HEK293T (cell line): ENCODE results near the gene GCC2.
"Not testable (repeated sequence)": the region's sequence is repeated elsewhere in the genome, so short reads cannot be mapped to it uniquely, and the experiment has no call there.

Experiments
- CTCF ChIA-PET: fragments of 350-600 bp; formaldehyde crosslinking; extraction: SDS; loops from one replicate; lab custom pipeline; 2021; ENCODE audit warnings: antibody characterized with exemption, inconsistent platforms; lab: Yijun Ruan, JAX
- POLR2A ChIA-PET: fragments of 350-600 bp; formaldehyde crosslinking; extraction: SDS; loops from one replicate; lab custom pipeline; 2020; ENCODE audit warnings: antibody characterized with exemption, inconsistent platforms; lab: Yijun Ruan, JAX
- DNase-seq: peaks from one replicate; pipeline ENCODE4 v3.0.0; 2012; ENCODE audit warnings: mixed read lengths; ENCODE audit errors: extremely low spot score
- ARNT ChIP-seq: fragments of 450-650 bp; IDR thresholded peaks from 2 replicates; pipeline ENCODE4 v1.6.1; 2017; ENCODE audit warnings: mild to moderate bottlenecking
- BHLHE40 ChIP-seq: fragments of 450-650 bp; IDR thresholded peaks from 2 replicates; pipeline ENCODE4 v1.6.1; 2016; ENCODE audit warnings: mild to moderate bottlenecking, moderate library complexity, borderline replicate concordance
- CTBP1 ChIP-seq: fragments of 450-650 bp; IDR thresholded peaks from 2 replicates; pipeline ENCODE4 v1.6.1; 2016; ENCODE audit warnings: borderline replicate concordance
- ELF4 ChIP-seq: fragments of 450-650 bp; IDR thresholded peaks from 2 replicates; pipeline ENCODE4 v1.6.1; 2017; ENCODE audit warnings: antibody characterized with exemption
- FOXA1 ChIP-seq: fragments of 450-650 bp; IDR thresholded peaks from 2 replicates; pipeline ENCODE4 v1.6.1; 2016; ENCODE audit warnings: mild to moderate bottlenecking
- FOXK2 ChIP-seq: fragments of 450-650 bp; IDR thresholded peaks from 2 replicates; pipeline ENCODE4 v1.6.1; 2016; ENCODE audit warnings: mild to moderate bottlenecking
- FOXM1 ChIP-seq: fragments of 450-650 bp; IDR thresholded peaks from 2 replicates; pipeline ENCODE4 v1.6.1; 2017; ENCODE audit warnings: mild to moderate bottlenecking, borderline replicate concordance
- HDGF ChIP-seq: fragments of 450-650 bp; IDR thresholded peaks from 2 replicates; pipeline ENCODE4 v1.6.1; 2017; ENCODE audit warnings: antibody characterized with exemption, borderline replicate concordance
- L3MBTL2 ChIP-seq: fragments of 450-650 bp; conservative IDR thresholded peaks from 2 replicates; pipeline ENCODE4 v1.6.1; 2016; ENCODE audit warnings: mild to moderate bottlenecking
- LEF1 ChIP-seq: fragments of 450-650 bp; IDR thresholded peaks from 2 replicates; pipeline ENCODE4 v1.6.1; 2017; ENCODE audit warnings: mild to moderate bottlenecking, borderline replicate concordance
- NFRKB ChIP-seq: fragments of 450-650 bp; IDR thresholded peaks from 2 replicates; pipeline ENCODE4 v1.6.1; 2016; ENCODE audit warnings: mild to moderate bottlenecking, moderate library complexity
- PKNOX1 ChIP-seq: fragments of 450-650 bp; IDR thresholded peaks from 2 replicates; pipeline ENCODE4 v1.6.1; 2016
- SP1 ChIP-seq: fragments of 450-650 bp; IDR thresholded peaks from 2 replicates; pipeline ENCODE4 v1.6.1; 2017
- SUZ12 ChIP-seq: fragments of 450-650 bp; IDR thresholded peaks from 2 replicates; pipeline ENCODE4 v1.6.1; 2016; ENCODE audit warnings: mild to moderate bottlenecking
- TARDBP ChIP-seq: fragments of 450-650 bp; IDR thresholded peaks from 2 replicates; pipeline ENCODE4 v1.6.1; 2016
- ZNF384 ChIP-seq: fragments of 450-650 bp; IDR thresholded peaks from 2 replicates; pipeline ENCODE4 v1.6.1; 2016

Gene GCC2

DNA sequence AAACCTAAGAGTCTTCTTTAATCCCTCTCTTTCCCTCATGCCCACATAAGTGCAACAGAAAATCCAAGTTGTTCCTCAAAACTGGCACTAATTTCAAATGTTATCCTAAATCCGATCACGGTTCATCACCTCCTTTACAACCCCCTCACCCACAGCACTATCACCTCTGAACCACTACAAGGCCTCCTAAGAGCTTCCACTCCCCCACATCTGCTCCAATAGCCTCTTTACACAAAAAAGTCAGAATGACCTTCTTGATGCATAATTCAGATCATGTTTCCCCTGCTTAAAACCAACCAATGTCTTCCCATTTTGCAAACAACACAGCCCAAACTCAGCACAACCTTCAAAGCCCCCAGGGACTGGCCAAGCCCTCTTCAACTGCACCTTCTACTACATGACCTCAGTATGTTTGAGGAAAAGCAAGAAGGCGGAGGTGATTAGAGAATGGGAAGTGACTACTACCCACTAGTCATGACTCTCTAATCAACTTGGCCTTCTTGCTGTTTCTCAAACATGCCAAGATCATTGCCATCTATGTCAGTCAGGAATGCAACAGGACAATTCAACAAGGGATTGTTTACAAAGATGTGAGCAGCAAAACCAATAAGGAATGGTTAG is 34.6 kb upstream of the GCC2 start:
- TF ChIP-seq ARNT (no peak), L3MBTL2 (no peak), LEF1 (no peak), ELF4 (no peak), TARDBP (no peak), ZNF384 (no peak), SP1 (no peak), FOXM1 (no peak), FOXK2 (no peak), PKNOX1 (no peak), SUZ12 (no peak), CTBP1 (no peak), FOXA1 (no peak), HDGF (no peak), NFRKB (no peak), BHLHE40 (no peak)
- POLR2A ChIA-PET: no interaction called here
- DNase-seq: no peak
- CTCF ChIA-PET: no interaction called here

DNA sequence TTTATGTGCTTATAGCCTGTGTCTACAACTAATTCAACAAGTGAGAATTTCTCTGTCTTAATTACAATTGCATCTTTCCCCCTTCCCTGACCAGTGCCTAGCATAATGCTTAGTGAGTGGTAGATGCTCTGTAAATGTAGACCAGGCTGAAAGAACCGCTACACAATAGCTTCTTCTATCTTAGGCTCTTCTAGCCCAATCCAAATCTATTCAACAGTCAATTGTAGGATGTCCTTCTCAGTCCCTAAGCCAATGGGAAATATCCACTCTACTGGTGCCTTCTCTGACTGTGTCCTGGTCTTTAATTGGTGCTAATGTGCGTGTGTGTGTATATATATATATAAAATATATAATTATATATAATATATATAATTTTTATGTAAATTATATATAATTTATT is 34.1 kb upstream of the GCC2 start:
- DNase-seq: no peak
- CTCF ChIA-PET: no interaction called here

DNA sequence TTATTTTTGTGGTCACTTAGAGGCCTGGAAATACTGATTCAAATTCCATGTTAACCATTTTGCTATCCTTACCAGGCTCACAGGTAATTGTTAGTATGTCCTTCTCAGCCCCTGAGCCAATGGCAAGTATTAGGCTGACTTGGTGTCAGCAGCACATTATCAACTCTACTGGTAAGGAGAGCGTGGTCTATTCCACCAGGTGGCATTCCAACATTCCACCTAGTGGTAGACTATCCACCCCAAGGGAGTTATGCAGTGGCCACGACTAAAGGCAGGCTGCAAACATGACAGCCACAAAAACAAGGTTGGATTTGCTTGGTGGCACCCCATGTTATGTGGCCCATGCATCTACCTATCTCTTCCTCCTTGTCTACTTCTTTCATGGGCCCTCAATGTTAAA is 31.8 kb upstream of the GCC2 start:
- CTCF ChIA-PET: no interaction called here
- POLR2A ChIA-PET: no interaction called here
- DNase-seq: peak; percentile 20

More for the DNA sequence above, 34.1 kb upstream of the GCC2 start:
- no peak for TF ChIP-seq L3MBTL2
- no peak for TF ChIP-seq NFRKB
- TF ChIP-seq SUZ12: no peak
- TF ChIP-seq BHLHE40: no peak
- POLR2A ChIA-PET: no interaction called here

GRCh38 chr2:108418416-108418815 is 30.6 kb upstream of the GCC2 start:
- DNase-seq: no peak
- ChIA-PET CTCF (no interaction called here), POLR2A (no interaction called here)
- TF ChIP-seq PKNOX1 (no peak), FOXA1 (no peak), ZNF384 (no peak), ELF4 (no peak), HDGF (no peak), BHLHE40 (no peak), NFRKB (no peak), LEF1 (no peak), SP1 (no peak), FOXM1 (no peak), FOXK2 (no peak), CTBP1 (no peak), ARNT (no peak), L3MBTL2 (no peak), TARDBP (no peak), SUZ12 (no peak)

More for the DNA sequence above, 31.8 kb upstream of the GCC2 start:
- no peak for TF ChIP-seq NFRKB
- no peak for TF ChIP-seq LEF1
- no peak for TF ChIP-seq BHLHE40
- no peak for TF ChIP-seq FOXM1

GRCh38 chr2:108423067-108423466 is 25.9 kb upstream of the GCC2 start:
- POLR2A ChIA-PET: no interaction called here
- no peak for TF ChIP-seq ELF4
- TF ChIP-seq FOXM1: no peak
- no peak for TF ChIP-seq SUZ12
- DNase-seq: no peak
- CTCF ChIA-PET: no interaction called here

DNA sequence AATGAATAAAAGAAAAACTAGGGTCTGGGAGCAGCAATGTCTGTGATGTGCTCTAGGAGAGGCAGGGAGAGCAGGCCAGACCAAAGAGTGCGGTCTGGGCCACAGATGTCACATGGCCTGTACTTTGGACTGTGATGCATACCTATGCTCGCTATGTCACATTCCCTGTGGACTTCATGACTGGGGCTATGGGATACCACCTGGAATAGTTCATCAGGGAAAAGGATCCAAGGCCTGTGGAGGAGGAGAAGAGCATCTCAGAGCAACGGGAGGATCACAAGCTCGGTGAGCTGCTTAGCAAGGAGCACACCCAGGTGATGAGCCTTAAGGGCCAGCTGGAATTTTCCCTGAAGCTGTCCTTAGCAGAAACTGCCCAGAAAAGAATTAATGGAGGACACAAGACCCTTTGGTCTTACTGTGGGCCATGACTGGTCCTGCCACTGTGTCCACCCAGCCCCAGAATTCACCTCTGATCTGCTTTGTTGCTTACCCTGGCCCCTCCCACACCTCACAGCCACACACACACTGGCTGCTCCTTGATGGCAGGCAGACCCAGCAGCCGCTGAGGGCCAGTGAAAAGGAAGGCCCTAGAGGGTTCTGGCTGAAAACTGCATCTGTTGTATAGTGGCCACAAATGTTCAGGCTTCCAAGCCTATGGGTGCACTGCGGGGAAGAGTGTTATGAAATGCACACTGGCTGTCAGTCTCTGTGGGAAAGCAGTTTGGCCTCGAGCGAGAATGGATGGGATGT is 25.3 kb upstream of the GCC2 start:
- DNase-seq: no peak
- CTCF ChIA-PET: no interaction called here
- POLR2A ChIA-PET: no interaction called here
- TF ChIP-seq ZNF384 (no peak), HDGF (no peak), FOXA1 (no peak), SUZ12 (no peak), FOXM1 (no peak), ARNT (no peak)

DNA sequence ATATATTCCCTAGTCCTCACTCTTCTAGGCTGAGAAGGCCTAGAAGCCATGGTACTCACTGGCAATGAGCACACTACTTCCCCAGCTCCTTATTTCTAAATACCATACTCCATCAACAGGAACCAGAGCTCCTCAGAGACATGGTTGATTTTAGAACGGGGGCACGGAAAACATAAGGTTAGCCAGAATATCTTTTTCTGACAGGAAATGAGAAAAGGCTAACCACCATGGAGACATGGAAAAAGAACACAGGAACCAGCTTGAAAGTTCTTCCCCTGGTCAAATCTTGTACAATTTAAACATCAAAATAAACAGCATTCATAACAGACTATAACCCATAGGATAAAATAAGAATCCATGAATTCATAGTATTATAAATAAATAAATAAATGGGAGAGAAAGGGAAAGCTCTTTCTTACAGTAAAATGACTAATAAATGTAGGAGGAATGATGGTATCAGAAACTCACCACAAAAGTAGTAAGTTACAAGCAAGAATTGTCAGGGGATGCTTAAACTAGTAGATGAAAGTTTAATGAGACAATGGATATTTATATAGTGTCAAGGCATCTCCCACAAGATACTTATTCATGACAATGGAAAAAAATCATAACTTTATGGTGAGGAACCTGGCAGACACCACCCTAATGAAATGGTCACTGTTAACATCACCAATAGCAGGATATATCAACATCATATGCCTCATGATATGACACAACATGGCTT is 20.6 kb upstream of the GCC2 start:
- CTCF ChIA-PET: no interaction called here
- TF ChIP-seq TARDBP (no peak), ZNF384 (no peak), CTBP1 (no peak), FOXM1 (no peak), FOXA1 (no peak), HDGF (no peak), ARNT (no peak), SP1 (no peak), NFRKB (no peak), FOXK2 (no peak), PKNOX1 (no peak), ELF4 (no peak), LEF1 (no peak), SUZ12 (no peak), BHLHE40 (no peak)
- POLR2A ChIA-PET: no interaction called here

DNA sequence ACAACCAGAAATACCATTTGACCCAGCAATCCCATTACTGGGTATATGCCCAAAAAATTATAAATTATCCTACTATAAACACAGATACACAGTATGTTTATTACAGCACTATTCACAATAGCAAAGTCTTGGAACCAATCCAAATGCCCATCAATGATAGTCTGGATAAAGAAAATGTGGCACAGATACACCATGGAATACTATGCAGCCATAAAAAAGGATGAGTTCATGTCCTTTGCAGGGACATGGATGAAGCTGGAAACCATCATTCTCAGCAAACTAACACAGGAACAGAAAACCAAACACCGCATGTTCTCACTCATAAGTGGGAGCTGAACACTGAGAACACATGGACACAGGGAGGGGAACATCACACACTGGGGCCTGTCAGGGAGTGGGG is 13.4 kb upstream of the GCC2 start:
- POLR2A ChIA-PET, DNase-seq, CTCF ChIA-PET: not testable (repeated sequence)

More for the DNA sequence above, 20.6 kb upstream of the GCC2 start:
- DNase-seq: no peak
